ENCODE results near the gene OR51M1.
"Not testable (repeated sequence)": the region's sequence is repeated elsewhere in the genome, so short reads cannot be mapped to it uniquely, and the experiment has no call there.

OR51M1 gene

GRCh38 chr11:5383576-5383975 is at the start of gene OR51M1:
OR51M1 (plus strand) TSS chr11:5383812; CDS start chr11:5389399, 5,587 bp downstream.
- no peak for DNase-seq

GRCh38 chr11:5335170-5335569 is 48.4 kb upstream of the OR51M1 start:
- no peak for DNase-seq

GRCh38 chr11:5336331-5336730 is 47.3 kb upstream of the OR51M1 start:
- DNase-seq, result no peak

- DNase-seq, result not testable (repeated sequence)
Observed at GRCh38 chr11:5337253-5337652, 46.4 kb upstream of the OR51M1 start.

- no peak for DNase-seq
Observed at GRCh38 chr11:5339771-5340322, 43.8 kb upstream of the OR51M1 start.

- no peak for DNase-seq
Observed at GRCh38 chr11:5343474-5344335, 39.9 kb upstream of the OR51M1 start, which contains the start of gene OR51B5. OR51B5 (minus strand) TSS chr11:5343524; CDS start chr11:5343524, 0 bp downstream.

- DNase-seq, result no peak
Observed at GRCh38 chr11:5345831-5346230, 37.8 kb upstream of the OR51M1 start.

GRCh38 chr11:5348551-5349194 is 34.9 kb upstream of the OR51M1 start:
- no peak for DNase-seq

- DNase-seq, result no peak
Observed at GRCh38 chr11:5349550-5349949, 34.1 kb upstream of the OR51M1 start.

GRCh38 chr11:5351208-5351607 is 32.4 kb upstream of the OR51M1 start, which contains the start of gene OR51B6:
OR51B6 (plus strand) TSS chr11:5351508; CDS start chr11:5351508, 0 bp downstream.
- no peak for DNase-seq

GRCh38 chr11:5356031-5356430 is 27.6 kb upstream of the OR51M1 start:
- not testable (repeated sequence) for DNase-seq

GRCh38 chr11:5362017-5362625 is 21.5 kb upstream of the OR51M1 start:
- DNase-seq, result no peak

GRCh38 chr11:5363679-5364078 is 19.9 kb upstream of the OR51M1 start:
- DNase-seq, result no peak

GRCh38 chr11:5364214-5364613 is 19.4 kb upstream of the OR51M1 start:
- no peak for DNase-seq

GRCh38 chr11:5366365-5366764 is 17.2 kb upstream of the OR51M1 start:
- DNase-seq, result not testable (repeated sequence)

GRCh38 chr11:5366856-5367255 is 16.8 kb upstream of the OR51M1 start:
- no peak for DNase-seq

- no peak for DNase-seq
Observed at GRCh38 chr11:5367448-5368074, 16.1 kb upstream of the OR51M1 start.

- no peak for DNase-seq
Observed at GRCh38 chr11:5368502-5369043, 15.0 kb upstream of the OR51M1 start.

- DNase-seq, result no peak
Observed at GRCh38 chr11:5369789-5370188, 13.8 kb upstream of the OR51M1 start.

- DNase-seq, result no peak
Observed at GRCh38 chr11:5380740-5381342, 2.8 kb upstream of the OR51M1 start.

GRCh38 chr11:5384335-5384734 is 723 bp downstream of the OR51M1 start:
- DNase-seq, result no peak

- no peak for DNase-seq
Observed at GRCh38 chr11:5390210-5390609, 6.6 kb downstream of the OR51M1 start.
